HG02884 (cell line): Measurements from ENCODE around the gene CCDC33.
"Not testable (repeated sequence)": the region's sequence is repeated elsewhere in the genome, so short reads cannot be mapped to it uniquely, and the experiment has no call there.

Experiments used
- ATAC-seq: cut with Tn5 transposase; IDR thresholded peaks from one replicate; pipeline ENCODE4 v1.9.1; 2021; ENCODE audit warnings: mild to moderate bottlenecking, moderate library complexity; ENCODE audit not compliant: unreplicated experiment

The CCDC33 gene

DNA sequence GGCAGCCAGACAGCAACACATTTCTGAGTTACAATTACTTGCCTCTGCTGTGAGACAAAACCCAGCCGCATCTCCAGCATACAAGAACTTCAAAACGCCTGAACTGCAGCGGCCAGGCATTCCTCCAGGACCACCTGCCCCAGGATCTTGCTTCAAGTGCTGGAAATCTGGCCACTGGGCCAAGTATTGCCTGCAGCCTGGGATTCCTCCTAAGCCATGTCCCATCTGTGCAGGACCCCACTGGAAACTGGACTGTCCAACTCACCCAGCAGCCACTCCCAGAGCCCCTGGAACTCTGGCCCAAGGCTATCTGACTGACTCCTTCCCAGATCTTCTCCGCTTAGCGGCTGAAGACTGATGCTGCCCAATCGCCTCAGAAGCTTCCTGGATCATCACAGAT lies 119.9 kb downstream of the CCDC33 start:
- not testable (repeated sequence) for ATAC-seq

DNA sequence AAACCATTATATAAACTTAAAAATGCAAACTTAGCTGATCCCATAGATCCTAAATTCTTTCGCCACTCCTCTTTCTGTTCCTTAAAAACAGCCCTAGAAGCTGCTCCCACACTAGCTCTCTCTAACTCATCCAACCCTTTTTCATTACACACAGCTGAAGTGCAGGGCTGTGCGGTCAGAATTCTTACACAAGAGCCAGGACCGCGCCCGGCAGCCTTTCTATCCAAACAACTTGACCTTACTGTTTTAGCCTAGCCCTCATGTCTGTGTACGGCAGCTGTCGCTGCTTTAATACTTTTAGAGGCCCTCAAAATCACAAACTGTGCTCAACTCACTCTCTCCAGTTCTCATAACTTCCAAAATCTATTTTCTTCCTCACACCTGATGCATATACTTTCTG lies 121.4 kb downstream of the CCDC33 start:
- not testable (repeated sequence) for ATAC-seq

DNA sequence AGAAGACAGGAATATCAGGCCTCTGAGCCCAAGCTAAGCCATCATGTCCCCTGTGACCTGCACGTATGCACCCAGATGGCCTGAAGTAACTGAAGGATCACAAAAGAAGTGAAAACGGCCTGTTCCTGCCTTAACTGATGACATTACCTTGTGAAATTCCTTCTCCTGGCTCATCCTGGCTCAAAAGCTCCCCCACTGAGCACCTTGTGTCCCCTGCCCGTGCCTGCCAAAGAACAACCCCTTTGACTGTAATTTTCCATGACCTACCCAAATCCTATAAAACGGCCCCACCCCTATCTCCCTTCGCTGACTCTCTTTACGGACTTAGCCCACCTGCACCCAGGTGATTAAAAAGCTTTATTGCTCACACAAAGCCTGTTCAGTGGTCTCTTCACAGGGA lies 123.2 kb downstream of the CCDC33 start:
- not testable (repeated sequence) for ATAC-seq

DNA sequence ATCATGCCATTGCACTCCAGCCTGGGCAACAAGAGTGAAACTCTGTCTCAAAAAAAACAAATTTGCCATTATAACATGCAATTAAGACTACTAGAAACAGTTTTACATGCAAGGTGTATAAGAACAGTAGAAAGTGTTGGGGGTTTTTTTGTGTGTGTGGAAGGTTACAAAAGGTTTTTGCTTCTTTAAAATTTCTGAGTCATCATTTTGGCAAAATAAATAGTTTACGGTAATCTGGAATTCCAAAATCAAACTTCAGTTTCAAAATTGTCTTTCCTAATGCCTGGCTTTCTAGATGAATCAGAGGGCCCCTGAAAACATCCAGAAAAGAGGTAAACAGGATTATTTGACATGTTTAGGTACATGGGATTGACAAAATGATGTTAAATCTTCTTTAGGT lies 124.7 kb downstream of the CCDC33 start:
- ATAC-seq, result not testable (repeated sequence)

DNA sequence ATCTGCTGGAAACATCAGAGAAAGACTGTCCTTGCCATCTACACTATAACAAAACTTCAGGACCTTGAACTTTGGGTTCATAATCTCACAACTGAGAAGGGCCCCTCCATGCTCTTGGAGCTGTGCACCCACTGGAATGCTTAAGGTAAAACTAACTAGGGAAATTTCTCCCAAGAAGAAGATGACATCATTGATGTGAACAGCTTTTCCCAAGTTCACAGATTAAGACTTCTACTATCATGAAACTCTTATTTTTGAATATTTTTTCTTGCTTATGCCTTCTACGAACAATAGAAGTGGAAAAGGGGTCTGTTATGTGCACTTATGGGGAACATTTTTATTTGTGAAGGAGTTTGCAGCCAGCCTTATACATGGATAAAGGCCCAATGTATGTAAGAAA lies 126.4 kb downstream of the CCDC33 start:
- no peak for ATAC-seq

DNA sequence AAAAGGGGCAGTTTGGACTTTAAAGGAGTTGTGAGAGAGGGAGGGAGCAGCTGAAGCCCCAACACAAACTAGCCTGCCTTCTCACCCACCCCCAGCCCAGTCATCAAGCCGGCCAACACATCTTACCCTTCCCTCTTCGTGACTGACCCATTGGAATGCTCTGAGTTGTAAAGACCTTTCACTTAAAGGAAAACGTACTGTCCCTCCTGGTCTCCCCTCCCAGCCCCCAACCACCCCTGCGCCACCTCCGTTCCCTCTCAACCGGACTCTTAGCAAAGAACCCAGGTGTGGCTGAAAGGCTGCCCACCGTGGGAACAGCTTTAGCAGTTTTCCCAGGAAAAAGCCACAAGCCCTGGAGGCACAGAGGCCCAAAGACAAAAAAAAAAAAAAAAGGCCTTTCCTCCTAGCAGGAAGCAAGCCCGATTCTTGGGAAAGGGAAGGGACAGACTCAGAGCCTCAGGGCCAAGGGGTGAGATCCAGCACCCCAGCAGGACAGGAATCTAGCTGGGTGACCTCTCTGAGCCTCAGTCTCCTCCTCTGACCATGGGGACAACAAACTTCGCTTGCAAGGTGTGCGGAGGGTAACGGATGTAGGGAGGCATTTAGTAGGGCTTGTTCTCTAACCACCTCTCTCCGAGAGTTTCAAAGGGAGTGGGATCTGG lies 128.9 kb downstream of the CCDC33 start:
- no peak for ATAC-seq

DNA sequence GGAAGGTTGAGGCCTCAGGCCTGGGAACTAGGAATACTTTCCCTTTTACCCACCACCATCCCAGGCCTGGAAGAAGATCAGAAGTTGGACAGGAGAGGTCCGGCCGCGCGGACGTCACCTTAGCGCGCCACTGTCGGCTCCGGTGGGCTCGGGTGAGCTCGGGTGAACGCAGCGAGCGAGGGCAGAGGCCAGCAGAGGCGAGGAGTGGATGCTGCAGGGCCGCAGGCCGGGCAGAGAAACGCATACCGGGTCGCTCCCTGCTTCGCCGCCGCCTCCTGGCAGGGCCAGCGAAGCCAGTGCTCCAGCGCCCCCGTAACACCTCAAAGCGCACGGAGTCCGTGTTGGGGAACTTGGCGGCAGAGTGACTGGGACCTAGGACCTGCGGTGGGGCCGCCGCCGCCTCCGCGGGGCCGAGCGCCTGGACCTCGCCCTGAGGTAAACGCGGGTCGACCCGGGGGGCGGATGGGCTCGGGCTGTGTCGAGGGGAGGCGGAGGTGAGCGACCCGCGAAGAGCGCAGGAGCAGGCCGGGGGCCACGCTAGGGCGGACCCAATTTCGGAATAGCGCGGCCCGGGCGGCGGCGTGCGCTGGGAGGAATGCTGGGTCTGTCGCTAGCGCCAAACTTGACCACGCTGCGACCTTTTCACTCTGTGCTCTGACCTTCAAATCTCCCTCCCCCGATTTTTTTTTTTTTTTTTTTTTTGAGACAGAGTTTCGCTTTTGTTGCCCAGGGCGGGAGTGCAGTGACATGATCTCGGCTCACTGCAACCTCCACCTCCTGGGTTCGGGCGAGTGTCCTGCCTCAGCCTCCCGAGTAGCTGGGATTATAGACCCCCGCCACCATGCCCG lies 129.7 kb downstream of the CCDC33 start:
- no peak for ATAC-seq

DNA sequence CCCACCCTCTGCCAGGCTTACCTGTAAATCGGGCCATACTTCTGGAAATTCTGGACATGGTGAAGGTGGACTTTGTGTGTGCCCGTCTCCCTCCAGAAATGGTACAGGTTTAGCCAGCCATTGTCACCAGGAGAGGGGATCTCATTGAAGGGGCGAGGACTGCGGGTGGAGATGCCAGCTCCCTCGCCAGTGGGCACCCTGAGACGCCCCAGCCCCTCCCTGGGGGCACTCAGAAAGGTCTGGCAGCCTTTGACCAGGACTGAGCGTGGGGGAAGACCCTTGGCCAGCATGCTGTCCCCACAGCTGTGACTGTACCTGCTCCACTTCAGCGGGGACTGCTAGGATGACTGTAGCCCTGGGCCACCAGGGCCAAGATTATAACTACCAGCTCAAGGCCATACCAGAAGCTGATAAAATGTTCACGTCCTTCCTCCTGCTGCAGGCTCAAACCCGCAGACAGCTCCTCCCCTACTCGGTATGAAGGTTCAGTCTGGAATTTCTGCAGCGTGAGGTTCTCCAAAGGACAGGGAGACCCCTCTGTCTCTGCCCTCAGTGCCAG lies 131.2 kb downstream of the CCDC33 start, which contains the start of gene CYP11A1:
Gene CYP11A1, minus strand, starts transcription at position 351 of the 559 bp plus-strand sequence. Its CDS starts 61 bp downstream, at position 290.
- no peak for ATAC-seq

DNA sequence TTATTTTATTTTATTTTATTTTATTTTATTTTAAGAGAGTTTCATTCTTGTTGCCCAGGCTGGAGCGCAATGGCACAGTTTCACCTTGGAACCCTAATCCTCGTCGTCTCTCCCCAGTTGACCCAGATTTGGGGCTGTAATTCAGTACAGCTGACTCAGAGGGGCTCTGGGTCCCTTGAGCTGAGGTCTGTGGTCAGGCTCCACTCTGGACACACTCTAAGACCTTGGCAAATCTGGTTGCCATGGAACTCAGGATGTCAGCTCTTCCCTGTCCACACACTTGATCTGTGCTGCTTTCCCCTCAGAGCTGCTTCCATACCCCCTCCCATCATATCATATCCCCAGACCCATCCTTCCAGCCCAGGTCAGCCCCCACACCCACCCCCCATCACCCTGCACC lies 132.0 kb downstream of the CCDC33 start:
- ATAC-seq, result no peak

DNA sequence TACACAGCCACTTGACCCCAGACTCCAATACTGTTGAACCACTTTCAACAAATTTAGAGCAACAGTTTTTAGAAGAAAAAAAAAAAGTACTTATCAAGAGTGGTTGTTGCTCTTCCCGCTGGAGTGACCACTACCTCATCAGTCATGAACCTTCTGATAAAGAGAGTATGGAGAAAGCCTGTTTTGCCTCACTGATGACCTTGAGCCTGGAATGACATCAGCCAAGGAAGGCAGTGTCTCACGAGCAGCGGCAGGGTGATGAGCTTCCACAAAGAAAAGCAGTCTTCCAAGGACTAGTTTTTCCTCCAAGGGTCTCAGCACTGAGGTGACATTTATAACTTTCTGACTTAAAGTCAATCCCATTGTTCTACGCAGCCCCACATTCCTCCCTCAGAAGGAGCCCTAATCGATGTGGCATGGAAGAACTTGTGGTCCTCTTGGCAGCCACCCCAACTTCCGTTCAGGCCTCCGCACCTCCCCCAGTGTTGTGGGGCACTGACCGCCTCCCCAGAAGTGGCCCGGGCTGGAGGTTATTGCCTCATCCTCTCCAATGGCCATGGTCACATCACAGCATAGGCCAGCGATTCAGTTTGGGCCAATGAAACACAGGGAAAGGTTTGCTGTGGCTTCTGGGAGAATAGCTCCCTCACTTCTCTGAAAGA lies 133.1 kb downstream of the CCDC33 start:
- ATAC-seq, result no peak

DNA sequence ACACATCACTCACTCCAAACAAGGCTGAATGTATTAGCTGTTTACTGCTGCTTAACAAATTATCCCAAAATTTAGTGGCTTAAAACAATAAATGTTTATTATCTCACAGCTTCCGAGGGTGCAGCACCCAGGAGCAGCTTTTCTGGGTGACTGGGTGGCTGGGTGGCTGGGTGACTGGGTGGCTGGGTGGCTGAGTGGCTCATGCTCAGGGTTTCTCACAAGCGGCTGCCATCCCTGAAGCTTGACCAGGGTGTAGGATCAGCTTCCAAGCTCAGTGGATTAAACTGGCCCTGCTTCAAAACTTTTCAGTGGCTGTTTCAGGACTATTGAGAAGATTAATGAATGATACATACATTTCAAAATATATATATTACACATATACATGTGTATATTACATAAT lies 133.6 kb downstream of the CCDC33 start:
- ATAC-seq, result no peak

DNA sequence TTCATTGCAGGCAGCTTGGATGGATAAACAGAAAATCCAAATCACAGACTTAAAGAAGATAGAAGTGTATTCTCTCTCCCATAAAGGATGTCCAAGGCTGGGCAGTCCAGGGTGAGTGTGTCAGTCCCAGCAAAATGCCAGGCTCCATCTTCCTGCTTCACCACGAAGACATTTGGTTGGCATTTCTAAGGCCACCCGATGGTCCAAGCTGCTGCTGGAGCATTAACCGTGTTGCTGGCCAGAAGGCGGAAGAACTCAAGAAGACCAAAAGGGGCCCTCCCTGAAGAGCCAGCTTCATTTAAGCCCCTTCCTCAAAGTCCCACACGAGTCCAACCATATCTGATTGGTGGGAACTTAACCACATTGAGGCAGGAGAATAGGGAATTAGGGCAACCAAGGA lies 134.3 kb downstream of the CCDC33 start:
- no peak for ATAC-seq

DNA sequence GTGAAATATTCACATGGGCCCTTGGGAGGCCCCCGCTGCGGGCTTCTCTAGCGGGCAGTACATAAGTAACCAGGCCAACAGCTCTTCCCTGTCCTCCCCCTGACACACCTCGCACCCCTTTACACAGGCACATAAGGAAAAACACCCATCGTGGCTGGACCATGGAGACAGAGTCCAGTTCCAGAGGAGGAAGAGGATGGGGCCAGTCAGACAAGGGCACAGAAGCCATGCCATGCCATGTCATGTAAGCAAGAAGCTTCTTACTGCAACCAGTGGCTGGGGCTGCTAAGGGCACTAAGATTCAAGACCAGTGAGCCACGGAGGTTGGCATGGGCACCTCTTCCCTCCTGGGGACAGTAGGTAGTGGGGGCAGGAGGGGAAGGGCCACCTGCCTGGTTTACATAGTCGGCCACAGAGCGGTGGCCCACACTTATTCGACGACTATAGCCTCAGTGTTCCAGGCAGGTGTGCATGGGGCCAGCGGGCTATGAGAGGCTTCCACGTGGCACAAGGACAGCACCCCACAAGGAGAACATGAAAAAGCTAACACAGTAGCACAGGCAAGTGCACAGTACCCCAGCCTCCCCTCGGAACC lies 137.0 kb downstream of the CCDC33 start:
- no peak for ATAC-seq

DNA sequence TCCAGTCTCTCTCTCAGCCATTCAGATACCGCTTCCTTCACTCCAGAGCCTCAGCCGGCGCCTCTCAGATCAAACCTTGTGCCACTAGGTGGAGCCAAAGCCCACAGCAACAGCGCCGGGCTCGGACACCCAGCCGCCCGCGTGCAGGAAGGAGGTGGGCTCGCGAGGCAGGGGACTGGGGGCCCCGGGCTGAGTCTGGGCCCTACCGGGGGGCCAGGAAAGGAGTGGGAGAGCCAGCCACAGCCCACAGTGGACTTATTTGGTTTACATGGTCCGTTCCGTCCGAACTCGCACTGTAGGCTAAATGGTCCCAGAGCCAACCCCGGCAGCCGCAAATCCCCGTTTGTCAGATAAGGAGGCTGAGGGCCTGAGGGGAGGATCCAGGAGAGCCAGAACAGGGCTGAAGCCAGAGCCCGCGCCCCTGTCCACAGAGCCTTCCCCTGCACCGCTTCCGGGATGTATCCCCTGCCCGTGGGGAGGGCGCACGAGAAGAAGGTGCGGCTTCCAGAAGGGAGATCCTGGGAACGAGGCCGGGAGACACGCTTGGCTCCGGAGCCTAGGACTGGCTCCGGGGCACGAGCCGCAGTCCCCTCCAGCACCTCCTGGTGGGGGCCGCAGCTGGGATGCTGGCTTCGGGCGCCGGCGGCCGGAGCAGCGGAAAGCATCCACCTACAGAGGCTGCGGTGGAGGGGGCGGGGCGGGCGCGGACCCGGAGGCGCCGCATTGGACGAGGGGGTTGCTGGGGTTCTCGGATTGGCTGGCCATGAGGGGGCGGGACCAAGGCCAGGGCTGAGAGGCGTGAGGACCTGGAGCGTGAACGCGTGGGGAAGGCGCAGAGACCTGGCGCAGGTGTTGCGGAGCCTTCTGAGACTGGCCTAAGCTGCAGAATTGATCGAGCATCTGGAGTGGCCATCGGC lies 137.9 kb downstream of the CCDC33 start:
- peak; percentile 61 for ATAC-seq

DNA sequence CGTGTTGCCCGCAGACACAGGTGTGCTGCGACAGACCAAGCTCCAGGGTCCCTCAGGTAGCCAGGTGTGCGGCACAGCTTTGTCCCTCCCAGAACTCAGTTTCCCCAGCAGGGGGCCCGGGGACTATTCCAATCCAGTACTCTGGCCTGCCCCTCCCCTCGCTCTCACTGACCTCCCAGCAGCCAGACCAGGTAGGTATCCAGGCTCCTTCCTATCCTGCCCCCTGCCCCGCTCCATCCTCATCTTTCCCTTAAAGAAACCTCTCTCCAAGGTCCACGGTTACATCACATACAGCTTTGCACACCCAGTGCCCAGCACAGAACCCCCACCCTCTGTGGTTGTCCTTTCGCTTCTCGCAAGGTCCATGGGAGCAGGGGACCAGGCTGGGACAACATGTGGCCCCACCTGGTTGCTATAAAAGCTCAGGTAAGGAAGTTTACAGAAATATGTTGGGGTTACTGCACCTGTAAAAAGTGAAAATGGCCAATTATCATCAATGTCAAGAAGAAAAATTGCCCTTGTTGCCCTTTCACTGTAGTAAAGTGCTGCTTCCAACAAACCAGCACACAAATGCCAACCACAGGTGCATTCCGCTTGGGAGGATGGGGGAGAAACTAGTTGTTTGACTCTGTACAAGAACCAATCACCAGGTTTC lies 138.6 kb downstream of the CCDC33 start:
- ATAC-seq, result no peak

DNA sequence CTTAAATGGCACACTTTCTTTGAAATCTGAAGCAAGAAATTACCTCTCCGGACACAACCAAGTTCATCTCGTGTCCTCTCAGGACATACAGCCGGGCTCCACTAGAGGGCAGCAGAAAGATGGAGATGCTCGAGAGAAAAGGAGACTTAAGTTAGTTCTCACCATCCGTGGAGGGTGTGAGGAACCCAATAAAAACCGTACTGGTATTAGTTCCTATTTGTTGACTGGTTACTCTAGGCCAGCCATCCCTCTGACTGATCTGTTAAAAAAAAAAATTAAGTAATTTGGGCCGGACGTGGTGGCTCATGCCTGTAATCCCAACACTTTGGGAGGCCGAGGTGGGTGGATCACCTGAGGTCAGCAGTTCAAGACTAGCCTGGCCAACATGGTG lies 139.2 kb downstream of the CCDC33 start:
- no peak for ATAC-seq

DNA sequence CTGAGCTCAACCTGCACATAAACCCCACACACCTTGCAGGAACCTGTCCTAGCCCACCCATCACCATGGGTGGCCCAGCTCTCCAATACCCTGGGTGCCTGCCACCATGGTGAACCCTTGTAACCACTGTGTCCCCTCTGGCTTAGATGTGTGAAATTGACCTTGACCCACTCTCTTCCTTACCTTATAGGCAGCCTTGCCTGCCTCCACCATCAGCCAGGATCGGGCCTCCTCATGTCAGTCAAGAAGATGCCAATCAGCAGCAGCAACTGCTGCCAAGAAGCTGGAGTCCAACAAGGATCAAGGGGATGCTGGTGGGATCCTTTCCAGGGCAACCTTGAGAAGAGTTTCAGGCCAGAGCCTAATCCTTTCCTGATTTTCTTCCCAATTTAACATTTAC lies 140.1 kb downstream of the CCDC33 start:
- no peak for ATAC-seq

DNA sequence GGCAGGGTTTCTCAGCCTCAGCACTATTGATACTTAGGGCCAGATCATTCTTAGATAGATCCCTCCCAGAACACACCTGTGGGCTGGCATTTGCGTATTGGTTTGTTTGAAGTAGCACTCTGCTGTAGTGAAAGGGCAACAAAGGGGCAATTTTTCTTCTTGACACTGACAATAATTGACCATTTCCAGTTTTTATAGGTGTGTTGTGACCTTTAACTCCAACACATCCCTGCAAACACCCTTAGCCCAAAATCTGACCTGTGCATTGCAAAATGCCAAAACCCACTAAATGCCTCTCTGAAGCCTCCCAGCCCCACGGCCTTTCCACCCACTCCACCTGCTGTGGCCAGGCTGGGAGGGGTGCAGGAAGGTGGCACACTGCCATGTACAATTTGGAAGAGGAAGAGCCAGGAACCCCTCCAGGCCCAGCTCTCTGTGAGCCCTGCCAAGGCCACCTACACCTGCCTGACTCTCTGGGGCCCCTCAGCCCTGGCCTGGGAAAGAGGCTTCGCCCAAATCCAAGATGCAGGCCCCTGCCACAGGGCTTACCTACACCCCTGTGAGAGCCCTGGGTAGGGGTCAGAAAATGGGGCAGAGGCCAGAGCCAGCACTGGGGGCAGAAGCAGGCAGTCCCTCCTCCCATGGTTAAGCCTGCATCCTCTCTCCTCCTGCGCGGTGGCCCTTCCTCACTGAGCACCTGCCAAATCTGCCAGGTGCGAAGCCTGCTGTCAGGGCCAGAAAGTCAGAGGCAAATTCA lies 140.9 kb downstream of the CCDC33 start:
- ATAC-seq, result no peak
